HG02973 (cell line): ENCODE results near the gene TDRD15.
"Not testable (repeated sequence)": the region's sequence is repeated elsewhere in the genome, so short reads cannot be mapped to it uniquely, and the experiment has no call there.

Experiments used
- ATAC-seq: cut with Tn5 transposase; IDR thresholded peaks from one replicate; pipeline ENCODE4 v1.9.1; 2021; ENCODE audit warnings: moderate library complexity; ENCODE audit not compliant: unreplicated experiment

TDRD15 gene

GRCh38 chr2:21123473-21124393 is at the start of gene TDRD15:
Gene TDRD15 (plus strand): TSS chr2:21123968. CDS start chr2:21137468, 13,500 bp downstream.
- ATAC-seq = no peak

GRCh38 chr2:21078296-21078695 is 45.5 kb upstream of the TDRD15 start:
- ATAC-seq = no peak

DNA sequence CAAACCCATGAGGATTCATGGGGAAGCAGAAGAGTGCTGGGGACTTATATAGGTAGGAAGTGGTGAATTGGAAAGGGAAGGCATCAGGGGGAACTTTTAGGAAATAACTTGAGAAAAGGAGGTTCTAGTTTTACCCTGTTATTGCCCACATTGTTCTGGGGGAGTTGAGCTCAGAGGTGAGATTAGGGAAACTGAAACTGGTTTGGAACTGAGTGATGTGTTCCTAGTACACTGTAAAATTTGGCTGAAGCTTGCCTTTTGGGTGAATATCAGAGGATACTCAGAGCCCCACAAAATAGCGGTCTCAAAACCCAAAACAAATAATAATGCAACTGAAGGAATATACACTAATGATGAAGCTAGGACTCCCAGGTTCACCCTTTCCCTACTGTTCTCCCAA is 40.3 kb upstream of the TDRD15 start:
- no peak for ATAC-seq

GRCh38 chr2:21084401-21084800 is 39.4 kb upstream of the TDRD15 start:
- ATAC-seq = no peak

DNA sequence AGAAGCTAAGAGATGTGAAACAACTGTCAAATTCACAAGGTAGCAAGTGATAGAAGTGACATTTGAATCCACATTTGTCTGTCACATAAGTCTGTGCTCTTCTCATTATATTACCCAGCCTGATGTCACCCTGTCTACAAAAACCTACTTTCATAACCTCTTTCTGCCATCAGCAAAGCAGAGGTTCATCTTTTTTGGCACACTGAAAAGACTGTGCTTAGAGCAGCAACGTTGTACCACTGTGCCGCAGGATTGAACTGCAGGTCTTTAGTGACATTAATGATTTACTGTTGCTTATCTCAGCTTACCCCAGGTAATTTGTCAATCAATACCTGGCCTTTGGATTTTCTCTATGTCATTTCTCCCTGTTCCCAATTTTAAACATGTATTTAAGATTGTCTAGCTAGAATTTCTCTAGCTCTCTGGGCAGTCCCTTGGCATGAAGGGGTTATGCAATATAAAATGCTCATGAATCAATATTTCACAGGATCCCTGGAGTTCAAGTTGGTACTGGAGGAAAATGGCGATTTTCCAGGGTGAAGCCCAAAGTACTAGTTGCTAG is 31.4 kb upstream of the TDRD15 start:
- ATAC-seq = no peak

DNA sequence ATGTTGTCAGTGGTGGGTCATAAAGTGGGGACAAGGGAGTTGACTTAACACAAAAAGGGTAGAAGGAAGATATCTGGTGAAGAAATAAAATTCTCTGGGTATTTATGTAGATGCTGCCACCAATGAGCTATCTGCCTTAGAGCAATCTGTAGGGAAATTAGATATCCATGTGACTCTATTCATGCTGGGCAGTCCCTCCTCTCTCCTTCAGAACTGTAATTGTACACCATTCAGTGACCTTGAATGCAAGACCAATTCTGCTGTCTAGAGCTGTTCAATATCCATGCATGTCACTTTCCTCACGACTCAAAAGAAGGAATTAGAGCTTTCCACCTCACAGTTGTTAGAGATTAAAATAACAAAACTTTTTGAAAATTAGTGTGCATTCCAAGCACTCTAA is 28.6 kb upstream of the TDRD15 start:
- ATAC-seq = no peak

- ATAC-seq = no peak
Measured at GRCh38 chr2:21095714-21096113, 28.1 kb upstream of the TDRD15 start.

GRCh38 chr2:21096458-21096857 is 27.3 kb upstream of the TDRD15 start:
- ATAC-seq = no peak

DNA sequence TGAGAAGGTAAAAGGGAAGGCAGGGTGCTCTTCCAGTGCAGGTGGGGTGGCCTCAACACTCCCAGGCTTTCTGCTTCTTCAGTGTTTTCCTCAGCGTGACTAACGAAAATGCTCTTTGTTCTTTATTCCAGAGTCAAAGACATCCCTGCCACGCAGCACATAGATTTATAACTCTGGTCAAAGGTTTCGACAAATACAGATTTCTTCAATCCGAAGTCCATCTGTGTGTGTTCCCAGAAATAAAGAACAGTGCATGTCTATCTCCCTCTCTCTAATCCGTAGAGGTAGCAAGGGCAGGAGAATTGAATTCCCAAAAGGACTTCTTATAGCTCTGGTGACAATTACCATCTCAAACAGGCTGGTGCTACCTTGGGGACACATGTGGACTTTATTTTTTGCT is 26.4 kb upstream of the TDRD15 start:
- ATAC-seq = no peak

DNA sequence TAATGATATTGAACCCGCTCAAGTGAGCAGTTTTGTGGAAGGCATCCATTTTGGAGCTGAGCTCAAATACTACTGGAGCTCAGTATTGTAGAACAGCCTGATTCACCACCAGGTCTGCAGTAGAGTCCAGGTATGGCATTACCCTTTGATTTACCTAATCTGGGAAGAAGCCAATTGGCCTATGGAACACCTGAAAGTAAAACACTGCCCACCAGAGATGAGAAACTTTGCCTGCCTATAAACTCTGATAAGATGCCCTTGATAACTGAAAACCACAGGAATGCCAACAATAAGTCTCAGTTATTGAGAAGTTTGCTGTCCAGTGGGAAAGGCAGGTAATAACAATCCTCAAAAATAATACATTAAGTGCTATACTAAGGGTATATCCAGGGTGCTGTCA is 25.5 kb upstream of the TDRD15 start:
- no peak for ATAC-seq

DNA sequence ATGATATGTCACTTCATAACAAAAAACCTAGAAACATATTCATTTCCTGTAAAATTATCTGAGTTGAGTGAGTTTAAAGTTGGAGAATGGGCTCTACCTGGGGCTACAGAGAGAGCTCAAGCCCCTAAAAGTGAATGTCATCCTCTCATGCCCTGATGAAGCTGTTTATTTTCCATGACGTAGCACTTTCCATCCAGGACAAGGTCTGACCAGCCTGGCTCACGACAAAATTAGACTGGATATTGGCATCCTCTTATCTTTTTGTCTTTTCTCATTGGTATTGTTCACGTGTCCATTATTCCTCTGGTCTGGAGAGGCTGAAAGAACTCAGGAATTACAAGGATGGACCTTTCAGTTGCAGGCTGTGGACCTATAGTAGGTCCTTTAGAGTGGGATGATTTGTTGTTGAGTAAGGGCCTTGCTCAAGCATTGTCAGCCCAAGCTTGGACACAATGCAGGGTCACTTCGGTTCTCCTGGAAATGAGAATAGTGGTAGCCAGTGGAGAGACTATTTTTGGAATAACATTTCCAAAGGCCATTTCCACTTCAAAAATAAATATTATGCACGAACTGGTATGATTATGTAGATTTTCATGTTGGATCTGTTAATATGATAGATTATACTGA is 24.4 kb upstream of the TDRD15 start:
- no peak for ATAC-seq

DNA sequence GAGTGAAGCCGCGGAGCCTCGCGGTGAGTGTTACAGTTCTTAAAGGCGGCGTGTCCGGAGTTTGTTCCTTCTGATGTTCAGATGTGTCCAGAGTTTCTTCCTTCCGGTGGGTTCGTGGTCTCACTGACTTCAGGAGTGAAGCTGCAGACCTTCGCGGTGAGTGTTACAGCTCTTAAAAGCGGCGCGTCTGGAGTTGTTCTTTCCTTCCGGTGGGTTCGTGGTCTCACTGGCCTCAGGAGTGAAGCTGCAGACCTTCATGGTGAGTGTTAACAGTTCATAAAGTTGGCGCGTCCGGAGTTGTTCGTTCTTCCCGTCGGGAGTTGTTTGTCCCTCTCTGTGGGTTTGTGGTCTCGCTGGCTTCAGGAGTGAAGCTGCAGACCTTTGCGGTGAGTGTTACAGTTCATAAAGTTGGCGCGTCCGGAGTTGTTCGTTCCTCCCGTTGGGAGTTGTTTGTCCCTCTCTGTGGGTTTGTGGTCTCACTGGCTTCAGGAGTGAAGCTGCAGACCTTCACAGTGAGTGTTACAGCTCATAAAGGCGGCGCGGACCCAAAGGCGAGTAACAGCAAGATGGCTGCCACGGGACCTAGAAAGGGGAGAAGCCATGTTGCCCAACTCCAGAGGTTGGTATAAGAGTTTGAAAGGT is 22.1 kb upstream of the TDRD15 start:
- not testable (repeated sequence) for ATAC-seq

- no peak for ATAC-seq
Measured at GRCh38 chr2:21102356-21102755, 21.4 kb upstream of the TDRD15 start.

DNA sequence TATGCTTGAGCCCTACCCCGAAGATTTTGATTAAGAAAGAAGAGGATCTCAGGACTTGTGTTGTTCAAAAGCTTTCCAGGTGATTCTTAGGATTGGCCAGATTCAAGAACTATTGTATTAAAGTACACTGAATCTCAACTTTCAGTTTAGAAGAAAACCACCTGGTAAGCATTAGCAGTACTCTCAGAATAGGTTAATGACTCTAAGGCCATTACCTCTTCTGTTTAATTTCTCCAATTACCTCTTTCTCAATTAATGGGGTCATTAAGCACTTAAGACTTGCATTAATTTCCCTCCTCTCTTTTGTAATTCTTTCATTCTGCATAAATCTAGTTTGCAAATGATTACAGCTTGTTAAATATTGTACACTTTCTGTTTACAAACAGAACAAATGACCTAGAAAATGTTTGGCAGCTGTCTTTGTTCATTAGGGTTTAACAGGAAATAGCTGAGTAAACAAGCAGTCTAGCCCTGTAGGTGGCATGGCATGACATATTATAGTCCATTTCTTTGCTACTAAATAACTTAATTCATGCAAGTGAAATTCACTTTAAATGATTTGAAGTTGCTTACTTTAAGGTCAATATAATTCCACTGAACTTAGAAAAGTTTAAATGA is 20.4 kb upstream of the TDRD15 start:
- ATAC-seq = no peak

GRCh38 chr2:21104030-21104660 is 19.6 kb upstream of the TDRD15 start:
- ATAC-seq = no peak

- ATAC-seq = no peak
Measured at GRCh38 chr2:21111012-21111411, 12.8 kb upstream of the TDRD15 start.

- no peak for ATAC-seq
Measured at GRCh38 chr2:21117688-21118087, 6.1 kb upstream of the TDRD15 start.

DNA sequence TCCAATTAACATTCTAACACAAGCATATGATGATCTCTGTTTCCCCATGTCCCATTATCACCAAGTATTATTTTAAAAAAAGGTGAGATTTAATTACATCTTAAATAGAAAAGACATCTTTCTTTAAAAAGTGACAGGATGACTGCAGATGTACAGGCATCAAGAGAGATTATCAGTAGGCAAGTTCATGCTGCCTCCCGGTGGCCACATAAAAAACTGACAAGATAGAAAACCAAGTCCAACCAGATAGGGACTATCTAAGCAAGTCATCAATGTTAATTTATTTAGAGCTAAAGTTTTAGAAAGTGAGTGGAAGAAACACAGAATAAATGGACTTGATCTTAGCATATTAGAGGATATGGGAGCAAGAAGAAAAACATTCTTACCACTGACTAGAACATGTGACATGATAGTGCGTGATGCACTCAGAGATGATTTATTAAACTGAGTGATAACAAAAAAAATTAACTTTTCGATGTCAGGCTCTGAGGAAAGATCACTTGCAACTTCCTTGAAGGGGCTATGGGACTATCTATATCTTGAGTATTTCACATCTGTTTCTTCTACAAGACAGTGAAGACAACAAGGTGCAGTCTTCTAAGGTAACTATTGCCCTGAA is 5.4 kb upstream of the TDRD15 start:
- peak; percentile 68 for ATAC-seq

- no peak for ATAC-seq
Measured at GRCh38 chr2:21131861-21132260, 8.1 kb downstream of the TDRD15 start.

- ATAC-seq = no peak
Measured at GRCh38 chr2:21135585-21135984, 11.8 kb downstream of the TDRD15 start.
